Stimulated activated CD8-positive, alpha-beta memory T cell treated with anti-CD3 and anti-CD28 coated beads, Interleukin-7, amount 100 ng/mL, for 4 hours (primary cell): ENCODE results near the gene SPECC1L.

Experiments used
- DNase-seq, 2 donors: peaks; one replicate each; pipeline ENCODE4 v3.0.0-alpha.2; 2020; ENCODE audit warnings: low read depth in 2 of 2

Gene SPECC1L

DNA sequence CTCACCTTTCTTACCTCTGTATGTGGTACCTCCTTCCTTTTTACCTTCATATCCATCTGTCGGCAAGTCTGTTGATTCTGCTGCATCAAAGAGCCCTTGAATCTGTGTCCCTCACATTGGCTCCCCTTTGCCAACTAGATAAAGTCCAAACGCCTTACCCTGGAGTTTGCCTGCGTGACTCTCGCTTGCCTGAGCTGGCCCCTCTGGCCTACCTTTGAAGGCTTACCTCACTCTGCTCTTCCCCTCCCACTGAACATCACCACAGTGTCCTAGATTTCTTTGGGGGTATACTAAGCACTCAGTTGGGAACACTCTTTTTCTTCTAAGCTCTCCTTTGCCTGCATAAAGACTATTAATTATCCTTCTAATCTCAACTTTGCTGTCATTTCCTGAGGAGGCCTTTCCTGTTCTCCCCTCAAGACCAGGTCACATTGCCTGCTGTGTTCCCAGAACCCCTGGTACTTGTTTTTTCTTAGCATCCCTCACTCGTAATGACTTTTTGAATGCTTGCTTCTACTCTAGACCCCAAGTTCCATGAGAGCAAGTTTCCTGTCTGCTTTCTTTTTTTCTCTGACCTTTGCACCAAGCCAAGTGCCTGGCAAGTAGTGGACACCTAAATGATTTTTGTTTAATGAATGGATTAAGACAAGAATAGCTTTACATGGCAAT, 89.0 kb downstream of the SPECC1L start:
- DNase-seq = no peak

DNA sequence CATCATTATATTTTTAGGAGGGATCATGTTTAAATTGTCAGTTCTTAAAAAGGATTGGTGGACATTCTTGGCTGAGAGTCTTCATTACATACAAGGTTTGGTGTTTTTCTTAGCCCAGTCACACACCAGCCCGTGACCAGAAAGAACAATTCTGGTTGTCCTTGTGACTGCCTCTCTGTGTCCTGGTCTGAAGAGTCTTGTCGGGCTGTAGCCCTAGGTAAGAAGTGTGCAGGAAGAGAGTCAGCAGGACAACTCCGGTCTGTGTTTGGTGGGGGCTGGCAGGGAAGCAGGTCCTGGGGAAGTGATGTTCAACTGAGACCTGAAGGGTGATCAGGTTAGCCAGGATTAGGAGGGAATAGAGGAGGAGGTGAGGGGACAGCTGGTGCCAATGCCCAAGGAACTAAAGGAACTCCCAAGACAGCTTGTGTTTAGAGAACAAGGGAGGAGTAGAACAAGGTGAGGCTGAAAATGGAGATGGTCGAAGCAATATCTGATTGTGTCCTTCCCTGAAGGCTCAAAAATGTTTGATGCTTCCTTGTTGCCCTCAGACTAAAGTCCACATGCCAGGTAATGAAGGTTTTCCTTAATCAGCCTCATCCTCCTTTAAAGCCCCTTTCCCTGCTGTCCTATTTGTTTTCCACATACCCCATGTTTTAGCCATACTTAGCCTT, 91.5 kb downstream of the SPECC1L start:
- no peak for DNase-seq

- no peak for DNase-seq
Observed at GRCh38 chr22:24363243-24363642, 92.6 kb downstream of the SPECC1L start.

DNA sequence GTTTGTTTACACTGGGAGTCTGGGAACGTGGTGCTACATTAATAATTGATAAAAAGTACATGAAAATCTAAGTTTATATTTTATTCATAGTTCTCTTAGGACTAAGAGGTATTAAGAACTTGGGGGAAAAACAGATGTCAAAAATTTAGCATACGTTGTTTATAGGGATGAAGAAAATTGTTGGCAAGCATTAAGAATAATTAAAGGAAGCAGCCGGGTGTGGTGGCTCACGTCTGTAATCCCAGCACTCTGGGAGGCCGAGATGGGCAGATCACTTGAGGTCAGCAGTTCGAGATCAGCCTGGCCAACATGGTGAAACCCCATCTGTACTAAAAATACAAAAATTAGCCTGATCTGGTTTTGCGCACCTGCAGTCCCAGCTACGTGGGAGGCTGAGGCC, 96.1 kb downstream of the SPECC1L start:
- DNase-seq = no peak

GRCh38 chr22:24367841-24368240, 97.2 kb downstream of the SPECC1L start:
- DNase-seq = no peak

GRCh38 chr22:24370401-24370800, 99.8 kb downstream of the SPECC1L start:
- no peak for DNase-seq

- no peak for DNase-seq
Observed at GRCh38 chr22:24376002-24376401, 105.4 kb downstream of the SPECC1L start.

DNA sequence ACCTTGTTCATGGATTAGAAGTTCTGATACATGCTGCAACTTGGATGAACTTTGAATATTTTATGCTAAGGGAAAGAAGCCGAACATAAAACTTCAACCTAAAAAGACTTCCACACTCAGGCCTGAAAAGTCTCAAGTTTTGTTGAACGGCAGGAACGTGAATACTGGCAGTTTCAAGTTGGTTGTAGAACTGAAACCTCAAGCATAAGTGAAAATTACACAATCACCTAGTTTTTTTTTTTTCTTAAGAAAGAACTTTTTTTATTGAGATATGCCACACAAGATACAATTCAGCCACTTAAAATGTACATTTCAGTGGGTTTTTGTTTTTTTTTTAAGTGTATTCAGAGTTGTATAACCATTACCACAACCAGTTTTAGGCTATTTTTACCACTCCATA, 106.0 kb downstream of the SPECC1L start:
- no peak for DNase-seq

- DNase-seq = no peak
Observed at GRCh38 chr22:24379536-24379935, 108.9 kb downstream of the SPECC1L start.

- DNase-seq = no peak
Observed at GRCh38 chr22:24380220-24380904, 109.7 kb downstream of the SPECC1L start.

GRCh38 chr22:24380905-24381230, 110.2 kb downstream of the SPECC1L start:
- no peak for DNase-seq

DNA sequence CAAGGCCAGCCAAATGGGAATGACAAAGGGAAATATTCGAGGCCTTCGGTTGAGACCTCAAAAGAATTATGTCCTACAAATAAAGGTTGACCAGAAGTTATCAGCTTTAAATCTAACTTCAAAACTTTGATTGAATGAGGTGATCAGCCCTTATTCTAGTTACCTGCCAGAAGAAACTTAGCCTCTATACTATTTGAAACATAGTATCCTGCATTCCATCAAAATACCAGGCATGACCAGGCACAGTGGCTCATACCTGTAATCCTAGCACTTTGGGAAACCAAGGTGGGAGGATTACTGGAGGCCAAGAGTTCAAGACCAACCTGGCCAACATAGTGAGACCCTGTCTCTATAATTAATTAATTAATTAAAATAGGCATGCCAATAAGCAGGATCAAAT, 112.4 kb downstream of the SPECC1L start:
- no peak for DNase-seq

DNA sequence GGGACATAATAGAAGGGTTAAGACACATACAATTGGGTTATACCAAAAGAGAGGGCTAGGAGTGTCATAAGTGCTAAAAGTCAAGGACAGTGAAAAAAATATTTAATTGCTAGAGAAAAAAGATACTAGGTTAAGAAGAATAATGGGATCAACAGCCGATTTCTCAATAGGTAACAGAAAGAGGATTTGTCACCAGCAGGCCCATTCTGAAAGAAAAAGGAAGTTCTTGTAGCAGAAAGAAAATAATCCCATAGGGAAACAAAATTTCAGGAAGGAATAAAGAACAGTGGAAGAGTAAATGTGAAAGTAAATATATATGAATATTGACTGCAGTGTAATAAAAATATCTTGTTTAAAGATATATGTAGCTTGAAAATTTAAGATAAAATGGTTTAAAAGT, 113.5 kb downstream of the SPECC1L start:
- DNase-seq = no peak

- no peak for DNase-seq
Observed at GRCh38 chr22:24386937-24387471, 116.4 kb downstream of the SPECC1L start.

DNA sequence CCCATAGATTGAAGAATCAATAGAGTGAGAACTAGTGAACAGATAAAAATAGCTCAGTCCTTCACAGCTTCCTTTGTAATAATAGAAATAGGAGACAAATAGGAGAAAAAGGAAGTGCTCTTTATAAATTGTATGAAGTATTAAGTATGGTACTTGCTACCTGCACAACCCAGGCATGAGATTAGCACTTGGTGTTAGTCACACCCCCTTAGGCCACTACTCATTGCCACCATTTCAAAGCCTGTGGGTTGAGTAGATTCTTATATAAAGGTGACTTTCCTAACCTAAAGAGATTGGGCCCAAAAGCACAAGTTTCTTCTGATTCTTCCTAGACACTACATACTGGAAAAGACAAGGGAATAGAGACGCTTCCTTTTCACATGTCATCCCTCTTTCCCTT, 119.0 kb downstream of the SPECC1L start:
- no peak for DNase-seq

- no peak for DNase-seq
Observed at GRCh38 chr22:24390156-24390555, 119.5 kb downstream of the SPECC1L start.

DNA sequence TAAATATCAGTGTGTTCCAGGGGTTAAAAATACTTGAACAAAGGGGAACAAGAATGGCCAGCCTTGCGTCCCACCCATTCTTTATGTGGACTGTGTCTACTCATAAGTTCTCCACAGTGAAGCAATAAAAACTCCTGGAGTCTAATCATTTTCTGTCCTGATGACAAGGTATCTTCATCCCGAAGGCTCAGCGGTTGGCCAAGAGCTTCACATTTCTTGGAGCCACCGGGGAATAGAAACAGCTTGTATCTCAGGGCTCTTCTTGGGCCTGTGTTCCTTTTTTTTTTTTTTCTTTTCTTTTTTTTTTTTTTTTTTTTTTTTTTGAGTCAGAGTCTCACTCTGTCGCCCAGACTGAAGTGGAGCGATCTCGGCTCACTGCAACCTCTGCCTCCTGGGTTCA, 119.9 kb downstream of the SPECC1L start:
- no peak for DNase-seq

- no peak for DNase-seq
Observed at GRCh38 chr22:24391836-24392217, 121.2 kb downstream of the SPECC1L start.

DNA sequence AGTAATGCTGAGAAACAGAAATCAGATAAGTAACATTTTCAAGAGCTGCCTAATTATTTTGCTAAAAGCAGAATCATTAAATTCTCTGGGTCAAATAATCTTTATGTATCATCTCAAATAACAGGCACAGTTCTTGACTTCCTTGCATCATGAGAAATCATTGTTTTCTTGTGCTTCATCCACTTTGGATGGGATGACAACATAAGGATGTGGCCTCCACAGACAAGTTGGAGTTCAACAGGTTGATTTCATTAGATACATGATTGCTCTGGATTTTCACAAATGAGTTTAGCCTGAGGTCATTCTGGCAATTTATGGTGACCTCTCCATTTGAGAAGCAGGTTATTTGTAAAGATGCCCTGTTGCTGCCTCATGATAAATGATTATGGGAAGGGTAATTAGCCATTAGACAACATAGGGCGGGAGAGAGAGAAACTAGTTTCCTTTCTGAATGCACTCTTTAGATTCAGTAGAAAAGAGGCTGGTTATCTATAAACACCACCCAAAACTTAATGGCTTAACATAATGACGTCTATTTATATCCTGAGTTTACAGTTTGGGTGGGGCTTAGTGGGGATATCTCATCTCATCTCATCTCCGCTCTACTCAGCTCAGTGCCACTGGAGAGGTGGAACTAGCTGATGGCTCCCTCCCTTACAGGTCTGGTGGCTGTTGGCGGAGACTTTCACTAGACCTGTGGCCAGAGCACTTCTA, 121.7 kb downstream of the SPECC1L start:
- DNase-seq = no peak

DNA sequence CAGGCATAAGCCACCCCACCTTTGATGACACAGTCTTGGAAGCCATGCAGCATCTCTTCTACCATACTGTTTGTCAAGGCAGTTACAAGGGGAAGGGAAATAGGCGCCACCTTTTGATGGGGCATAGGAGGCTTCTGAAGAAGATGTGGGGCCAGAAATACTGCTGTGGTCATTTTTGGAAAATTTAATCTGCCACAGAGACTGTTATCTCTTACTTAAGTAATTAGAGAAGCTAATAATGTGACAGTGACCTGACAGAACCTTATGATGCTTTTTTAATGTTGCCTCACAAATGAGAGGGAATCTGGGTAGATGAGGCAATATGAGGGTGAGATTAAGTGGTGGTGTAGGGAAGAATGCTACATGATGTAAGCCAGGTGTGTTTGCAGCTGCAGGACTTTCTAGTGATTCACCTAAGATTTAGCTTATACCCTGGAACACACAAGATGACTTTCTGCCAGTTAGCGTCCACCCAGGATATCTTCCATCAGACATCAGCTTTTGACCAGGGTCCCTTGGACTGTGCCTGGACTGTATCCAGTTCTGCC, 122.5 kb downstream of the SPECC1L start:
- no peak for DNase-seq

- no peak for DNase-seq
Observed at GRCh38 chr22:24393848-24394247, 123.2 kb downstream of the SPECC1L start.

DNA sequence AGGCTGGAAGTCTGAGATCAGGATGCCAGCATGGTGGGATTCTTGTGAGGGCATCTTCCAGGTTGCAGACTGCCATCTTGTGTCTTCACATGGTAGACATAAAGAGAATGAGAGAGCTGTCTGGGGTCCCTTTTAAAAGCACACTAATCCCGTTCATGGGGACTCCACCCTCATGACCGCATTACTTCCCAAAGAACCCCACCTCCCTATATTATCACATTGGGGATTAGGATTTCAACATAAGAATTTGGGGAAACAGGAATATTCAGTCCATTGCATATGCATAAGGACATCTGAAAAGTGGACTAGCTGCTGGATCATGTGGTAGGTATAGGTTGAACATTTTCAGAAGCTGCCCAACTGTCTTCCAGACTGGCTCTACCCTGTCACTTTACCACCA, 123.6 kb downstream of the SPECC1L start:
- DNase-seq = no peak
